ENCODE data around the gene GABBR2. TPM values are rescaled to one million over a fixed set of nuclear protein-coding genes. Genes with fewer than 3 reads are reported as not detected.

The GABBR2 gene
- total RNA-seq, 2 donors from 2014 or later, result 1.2 to 1.3 TPM

GRCh38 chr9:98491828-98492227, 216.9 kb downstream of the GABBR2 start:
- Mint-ChIP-seq H3K4me3 (no peak overlapping the region), H3K27me3 (ENCODE audit: insufficient read depth) (peaks cover 5% of the 10 kb centered on the region), H3K9me3 (peaks cover 7% of the 10 kb centered on the region), H3K4me1 (peaks cover 13% of the 10 kb centered on the region), H3K36me3 (ENCODE audit: low read depth) (no peaks in the 10 kb centered on the region), H3K27ac (no peak overlapping the region)
- Histone ChIP-seq H3K27me3 (ENCODE audit: control insufficient read depth, insufficient read depth, low read length, poor library complexity, severe bottlenecking) (no peaks in the 10 kb centered on the region), H3K9ac (ENCODE audit: extremely low read depth, low read length, poor library complexity, severe bottlenecking) (no peak overlapping the region), H3K9me3 (ENCODE audit: control insufficient read depth, low read length) (peaks cover 7% of the 10 kb centered on the region), H3K4me3 (ENCODE audit: low read length) (no peak overlapping the region), H3K27ac (ENCODE audit: low read depth, low read length) (no peak overlapping the region), H3K36me3 (ENCODE audit: control insufficient read depth, insufficient read depth, low read length) (no peaks in the 10 kb centered on the region), H3K4me1 (ENCODE audit: control insufficient read depth, insufficient read depth, low read length) (no peaks in the 10 kb centered on the region)
- TF ChIP-seq CTCF (conservative IDR thresholded peaks at IDR 0.05), result no peak
- no peak for DNase-seq
- WGBS, 2 experiments (ENCODE audit: insufficient coverage in 1 of 2, insufficient read length in 1 of 2), result 44 to 68% methylated on average over 2 to 3 of the region's 3 CpGs

- no peaks in the 10 kb centered on the region for H3K36me3 ChIP-seq (ENCODE audit: control insufficient read depth, insufficient read depth, low read length)
- H3K9ac ChIP-seq (ENCODE audit: extremely low read depth, low read length, poor library complexity, severe bottlenecking), result no peak overlapping the region
- no peak for DNase-seq
- no peak overlapping the region for H3K27ac ChIP-seq (ENCODE audit: low read depth, low read length)
- no peaks in the 10 kb centered on the region for H3K4me1 ChIP-seq (ENCODE audit: control insufficient read depth, insufficient read depth, low read length)
- H3K9me3 ChIP-seq (ENCODE audit: control insufficient read depth, low read length), result peaks cover 7% of the 10 kb centered on the region
- TF ChIP-seq CTCF (conservative IDR thresholded peaks at IDR 0.05), result no peak
- WGBS, 2 experiments (ENCODE audit: insufficient coverage in 1 of 2, insufficient read length in 1 of 2), result 78 to 86% methylated on average over 1 to 3 of the region's 3 CpGs
- H3K4me3 ChIP-seq (ENCODE audit: low read length), result no peak overlapping the region
- Mint-ChIP-seq H3K27ac (no peak overlapping the region), H3K27me3 (ENCODE audit: insufficient read depth) (peaks cover 5% of the 10 kb centered on the region), H3K9me3 (peaks cover 7% of the 10 kb centered on the region), H3K4me1 (peaks cover 13% of the 10 kb centered on the region), H3K4me3 (no peak overlapping the region), H3K36me3 (ENCODE audit: low read depth) (no peaks in the 10 kb centered on the region)
- no peaks in the 10 kb centered on the region for H3K27me3 ChIP-seq (ENCODE audit: control insufficient read depth, insufficient read depth, low read length, poor library complexity, severe bottlenecking)
Measured at GRCh38 chr9:98491231-98491651, 217.5 kb downstream of the GABBR2 start.

- Histone ChIP-seq H3K4me3 (ENCODE audit: low read length) (no peak overlapping the region), H3K9ac (ENCODE audit: extremely low read depth, low read length, poor library complexity, severe bottlenecking) (no peak overlapping the region), H3K27ac (ENCODE audit: low read depth, low read length) (no peak overlapping the region), H3K9me3 (ENCODE audit: control insufficient read depth, low read length) (peaks cover 7% of the 10 kb centered on the region), H3K36me3 (ENCODE audit: control insufficient read depth, insufficient read depth, low read length) (no peaks in the 10 kb centered on the region), H3K4me1 (ENCODE audit: control insufficient read depth, insufficient read depth, low read length) (no peaks in the 10 kb centered on the region), H3K27me3 (ENCODE audit: control insufficient read depth, insufficient read depth, low read length, poor library complexity, severe bottlenecking) (no peaks in the 10 kb centered on the region)
- 70 to 84% methylated on average over 6 to 8 of the region's 8 CpGs for WGBS, 2 experiments (ENCODE audit: insufficient coverage in 1 of 2, insufficient read length in 1 of 2)
- no peaks in the 10 kb centered on the region for H3K36me3 Mint-ChIP-seq (ENCODE audit: low read depth)
- no peaks in the 10 kb centered on the region for H3K4me1 Mint-ChIP-seq
- no peak overlapping the region for H3K4me3 Mint-ChIP-seq
- no peak for TF ChIP-seq CTCF (conservative IDR thresholded peaks at IDR 0.05)
- no peak for DNase-seq
- peaks cover 7% of the 10 kb centered on the region for H3K9me3 Mint-ChIP-seq
- H3K27me3 Mint-ChIP-seq (ENCODE audit: insufficient read depth), result peaks cover 5% of the 10 kb centered on the region
- no peak overlapping the region for H3K27ac Mint-ChIP-seq
Measured at GRCh38 chr9:98488571-98489312, 220.0 kb downstream of the GABBR2 start.
